ENCODE measurements around the gene SOS1. TPM values are rescaled to one million over a fixed set of nuclear protein-coding genes. Genes with fewer than 3 reads are reported as not detected.

Gene SOS1
- polyA plus RNA-seq, 1 of the 3 experiments (the other 2 are of a cell fraction) = 12.8 TPM

GRCh38 chr2:39061280-39061679 lies 59.6 kb downstream of the SOS1 start:
- 94% methylated on average over 4 of the region's 4 CpGs for WGBS (ENCODE audit: low lambda C conversion rate)
- H3K4me3 ChIP-seq (ENCODE audit: low read depth in 2 of 2, low read length in 1 of 2) = no peak overlapping the region
- TF ChIP-seq FOXJ3 (CRISPR knock-in tag; IDR thresholded peaks at IDR 0.05) (no peak), TCF12 (IDR thresholded peaks at IDR 0.05) (no peak), EP300 (IDR thresholded peaks at IDR 0.05; ENCODE audit: borderline replicate concordance in 1 of 2, low read depth in 1 of 2, low read length in 1 of 2) (no peak), RCOR1 (IDR thresholded peaks at IDR 0.05; ENCODE audit: low read length) (no peak), EZH2phosphoT487 (IDR thresholded peaks at IDR 0.05; ENCODE audit: borderline replicate concordance, low read depth) (no peak), USF2 (IDR thresholded peaks at IDR 0.05; ENCODE audit: borderline replicate concordance, low read depth, low read length) (no peak), USF1 (IDR thresholded peaks at IDR 0.05; ENCODE audit: borderline replicate concordance, low read depth) (no peak)
- DNase-seq = no peak
- ChIA-PET POLR2A (interaction anchor here (1.6 kb wide), 1 partner anchor 59 kb away, joined by 3 read pairs; no protein-coding TSS in a partner anchor), CTCF (interaction anchor here (1.0 to 16.2 kb wide), 8 partner anchors 59 to 635 kb away, joined by 3 to 300 read pairs (median 7); partner anchors contain the start of gene SOS1)
- no peaks in the 10 kb centered on the region for H3K27me3 ChIP-seq (ENCODE audit: insufficient read depth)
- peaks cover 5% of the 10 kb centered on the region; the same call in 1 of the 2 replicates for H4K20me1 ChIP-seq (ENCODE audit: insufficient read depth)
- peaks cover 0 to 3% of the 10 kb centered on the region in 2 experiments; a peak in 2 of 4 replicates for H3K4me1 ChIP-seq (ENCODE audit: control insufficient read depth in 1 of 2, insufficient read depth in 2 of 2, low read depth in 1 of 2, low read length in 1 of 2)
- peaks cover 12 to 22% of the 10 kb centered on the region in 2 experiments for H3K36me3 ChIP-seq (replicated peaks in 1 of 2; ENCODE audit: control insufficient read depth in 1 of 2, insufficient read depth in 2 of 2, low read length in 1 of 2)
- H3F3A ChIP-seq (replicated peaks; ENCODE audit: insufficient read depth) = peaks cover 6% of the 10 kb centered on the region
- no peaks in the 10 kb centered on the region for H3K9me2 ChIP-seq
- H3K9me3 ChIP-seq = no peaks in the 10 kb centered on the region
- H3K9ac ChIP-seq = no peak overlapping the region
- H3K4me2 ChIP-seq = no peak overlapping the region
- peaks cover 29% of the 10 kb centered on the region for H3K79me2 ChIP-seq (ENCODE audit: insufficient read depth)
- no peak overlapping the region for H3K27ac ChIP-seq (ENCODE audit: low read depth in 2 of 2, low read length in 1 of 2)
- no peak overlapping the region for H2AFZ ChIP-seq (ENCODE audit: low read depth)

GRCh38 chr2:39059366-39059952 lies 61.4 kb downstream of the SOS1 start:
- DNase-seq = peak; percentile 48
- TF ChIP-seq ELF1 (IDR thresholded peaks at IDR 0.05) = no peak
- no peak for TF ChIP-seq FOXJ3 (CRISPR knock-in tag; IDR thresholded peaks at IDR 0.05)
- TF ChIP-seq EZH2phosphoT487 (IDR thresholded peaks at IDR 0.05; ENCODE audit: borderline replicate concordance, low read depth) = no peak
- peak; percentile 85 for TF ChIP-seq RAD21 (IDR thresholded peaks at IDR 0.05; ENCODE audit: low read length)
- no peak for TF ChIP-seq RCOR1 (IDR thresholded peaks at IDR 0.05; ENCODE audit: low read length)
- TF ChIP-seq EP300 (IDR thresholded peaks at IDR 0.05; ENCODE audit: borderline replicate concordance in 1 of 2, low read depth in 1 of 2, low read length in 1 of 2) = no peak
- no peak for TF ChIP-seq MXI1 (IDR thresholded peaks at IDR 0.05; ENCODE audit: low read depth, low read length)
- no peak for TF ChIP-seq POLR2AphosphoS5 (IDR thresholded peaks at IDR 0.05; ENCODE audit: low read depth, low read length)
- peak; percentile 54 for TF ChIP-seq SMC3 (IDR thresholded peaks at IDR 0.05; ENCODE audit: low read depth, low read length)
- no peak for TF ChIP-seq USF2 (IDR thresholded peaks at IDR 0.05; ENCODE audit: borderline replicate concordance, low read depth, low read length)
- no peak for TF ChIP-seq TAF1 (IDR thresholded peaks at IDR 0.05; ENCODE audit: borderline replicate concordance, low read depth, low read length)
- TF ChIP-seq TEAD4 (IDR thresholded peaks at IDR 0.05; ENCODE audit: borderline replicate concordance, insufficient read depth) = no peak
- no peak for TF ChIP-seq IRF3 (IDR thresholded peaks at IDR 0.05; ENCODE audit: low read depth, low read length)
- 0 out of 2 replicates have a peak, but pooled peaks have one; percentile 6 for TF ChIP-seq TCF12 (IDR thresholded peaks at IDR 0.05)
- no peak for TF ChIP-seq SIN3A (IDR thresholded peaks at IDR 0.05; ENCODE audit: borderline replicate concordance, low read depth, low read length)
- peak; percentile 96 for TF ChIP-seq CTCF (IDR thresholded peaks at IDR 0.05)
- no peak for TF ChIP-seq NRF1 (IDR thresholded peaks at IDR 0.05; ENCODE audit: low read depth, low read length)
- Histone ChIP-seq H3K4me2 (no peak overlapping the region), H3K9me3 (no peaks in the 10 kb centered on the region), H3K4me3 (ENCODE audit: low read depth in 2 of 2, low read length in 1 of 2) (no peak overlapping the region), H3K36me3 (replicated peaks in 1 of 2; ENCODE audit: control insufficient read depth in 1 of 2, insufficient read depth in 2 of 2, low read length in 1 of 2) (peaks cover 24% of the 10 kb centered on the region in 2 experiments), H3K9ac (no peak overlapping the region), H3K79me2 (ENCODE audit: insufficient read depth) (peaks cover 29% of the 10 kb centered on the region), H3K9me2 (no peaks in the 10 kb centered on the region), H3K27ac (ENCODE audit: low read depth in 2 of 2, low read length in 1 of 2) (0 out of 4 replicates have a peak overlapping the region, but pooled peaks of 1 of the 2 experiments have one; percentile 8), H2AFZ (ENCODE audit: low read depth) (no peak overlapping the region), H3F3A (replicated peaks; ENCODE audit: insufficient read depth) (peaks cover 6% of the 10 kb centered on the region), H4K20me1 (ENCODE audit: insufficient read depth) (peaks cover 5% of the 10 kb centered on the region; the same call in 1 of the 2 replicates), H3K27me3 (ENCODE audit: insufficient read depth) (no peaks in the 10 kb centered on the region), H3K4me1 (ENCODE audit: control insufficient read depth in 1 of 2, insufficient read depth in 2 of 2, low read depth in 1 of 2, low read length in 1 of 2) (peaks cover 0 to 3% of the 10 kb centered on the region in 2 experiments; a peak in 2 of 4 replicates)
- POLR2A ChIA-PET = no interaction called here
- CTCF ChIA-PET = interaction anchor here (0.5 to 16.2 kb wide), 61 partner anchors 9 to 629 kb away, joined by 3 to 300 read pairs (median 4); partner anchors contain the start of gene SOS1
- WGBS (ENCODE audit: low lambda C conversion rate) = 35% methylated on average over 2 of the region's 2 CpGs
